ENCODE data around the gene LRRC57.
A peak's percentile ranks its signal among the peaks of the same experiment; 100 is the strongest.

DNA sequence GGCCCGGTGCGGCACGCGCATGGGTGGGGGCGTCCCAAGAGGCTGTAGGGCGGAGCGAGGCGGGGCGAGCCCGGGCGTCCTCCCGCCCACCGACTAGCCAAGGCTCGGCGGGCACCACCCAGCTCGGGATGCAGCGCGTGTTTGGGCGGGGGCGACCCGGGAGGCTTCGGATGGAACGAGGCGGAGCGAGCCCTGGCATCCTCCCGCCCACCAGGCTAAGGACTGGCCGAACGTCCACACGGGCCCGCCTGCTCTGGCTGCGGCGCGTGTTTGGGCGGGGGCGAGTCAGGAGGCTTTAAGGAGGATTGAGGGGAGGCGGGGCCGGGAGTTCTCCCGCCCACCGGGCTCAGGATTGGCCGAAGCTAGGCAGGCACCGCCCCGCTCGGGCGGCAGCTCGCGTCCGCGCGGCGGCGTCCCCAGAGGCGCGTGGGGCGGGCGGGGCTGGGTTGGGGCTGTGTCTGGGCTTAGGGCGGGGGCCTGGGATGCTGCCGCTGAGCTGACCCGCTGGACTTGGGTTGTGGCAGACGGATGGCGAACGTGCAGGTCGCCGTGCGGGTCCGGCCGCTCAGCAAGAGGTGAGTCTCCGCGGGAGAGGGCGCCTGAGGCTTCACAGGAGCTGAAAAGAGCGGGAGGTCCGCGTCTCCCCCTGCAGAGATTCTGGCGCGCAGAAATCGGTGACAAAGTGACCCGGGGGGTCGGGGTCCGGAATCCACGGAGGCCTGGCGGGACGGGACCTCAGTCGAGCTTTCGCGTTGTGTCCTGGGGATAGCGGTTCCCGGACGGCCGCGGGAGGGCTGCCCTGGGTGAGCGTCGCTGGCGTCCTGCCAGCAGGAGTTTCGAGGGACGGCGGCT, 26.8 kb upstream of the LRRC57 start, which contains the start of gene STARD9:
- TF ChIP-seq POLR2AphosphoS5 (IDR thresholded peaks at IDR 0.05; ENCODE audit: low read depth, low read length) (peak; percentile 58), TAF1 (IDR thresholded peaks at IDR 0.05; ENCODE audit: borderline replicate concordance, insufficient read depth, low read length) (no peak)

All from PFSK-1 (cell line).